Endodermal cell (in vitro differentiated cells): ENCODE results near the gene SLC16A4. TPM values are rescaled to one million over a fixed set of nuclear protein-coding genes. Genes with fewer than 3 reads are reported as not detected.
"Not testable (repeated sequence)": the region's sequence is repeated elsewhere in the genome, so short reads cannot be mapped to it uniquely, and the experiment has no call there.

Experiments
- DNase-seq: peaks from one replicate; pipeline ENCODE4 v3.0.0-alpha.2; 2017
- H3K27ac ChIP-seq: 2 replicates; pipeline ENCODE4 v1.5.1; 2013; ENCODE audit warnings: mild to moderate bottlenecking, low read depth, low read length, moderate library complexity
- H3K27me3 ChIP-seq: 2 replicates; pipeline ENCODE4 v1.6.1; 2013; ENCODE audit warnings: mild to moderate bottlenecking, low read length, moderate library complexity; ENCODE audit not compliant: insufficient read depth, control insufficient read depth, poor library complexity, severe bottlenecking
- H3K36me3 ChIP-seq: 2 replicates; pipeline ENCODE4 v1.7.0; 2013; ENCODE audit warnings: mild to moderate bottlenecking, low read length, moderate library complexity; ENCODE audit not compliant: control insufficient read depth, insufficient read depth
- H3K4me1 ChIP-seq: one replicate; pipeline ENCODE4 v1.7.0; 2013; ENCODE audit warnings: low read length; ENCODE audit not compliant: control insufficient read depth, insufficient read depth
- H3K4me3 ChIP-seq: 2 replicates; pipeline ENCODE4 v1.5.1; 2013; ENCODE audit warnings: mild to moderate bottlenecking, low read length, moderate library complexity
- H3K9ac ChIP-seq: 2 replicates; pipeline ENCODE4 v1.6.1; 2013; ENCODE audit warnings: mild to moderate bottlenecking, low read length, moderate library complexity; ENCODE audit not compliant: poor library complexity, severe bottlenecking; ENCODE audit errors: extremely low read depth
- H3K9me3 ChIP-seq: 2 replicates; pipeline ENCODE4 v1.6.1; 2013; ENCODE audit warnings: mild to moderate bottlenecking, low read length, moderate library complexity; ENCODE audit not compliant: control insufficient read depth
- H3K27ac Mint-ChIP-seq: 2 replicates; pipeline ENCODE4 v1.8.0; 2020; ENCODE audit warnings: mixed read lengths
- H3K27me3 Mint-ChIP-seq: 2 replicates; pipeline ENCODE4 v1.8.0; 2021; ENCODE audit warnings: mild to moderate bottlenecking, mixed read lengths; ENCODE audit not compliant: insufficient read depth
- H3K36me3 Mint-ChIP-seq: 2 replicates; pipeline ENCODE4 v1.8.0; 2020; ENCODE audit warnings: low read depth, mixed read lengths
- H3K4me1 Mint-ChIP-seq: 2 replicates; pipeline ENCODE4 v1.8.0; 2020; ENCODE audit warnings: mixed read lengths
- H3K4me3 Mint-ChIP-seq: 2 replicates; pipeline ENCODE4 v1.8.0; 2020; ENCODE audit warnings: mild to moderate bottlenecking, moderate library complexity, mixed read lengths
- H3K9me3 Mint-ChIP-seq: 2 replicates; pipeline ENCODE4 v1.8.0; 2020; ENCODE audit warnings: mild to moderate bottlenecking, mixed read lengths
- WGBS, 2 experiments: methylation state at CpG; one replicate each; pipeline versions ENCODE4 v1.1.5 to v1.1.7; 2013; ENCODE audit warnings: missing lambda C conversion rate in 2 of 2, mixed read lengths in 1 of 2; ENCODE audit not compliant: insufficient coverage in 1 of 2, insufficient read length in 1 of 2; 5-methylcytosine and 5-hydroxymethylcytosine counted together
- total RNA-seq, 2 donors: library from RNA; stranded (reverse); fragmentation: NEBNext Ultra II Directional in 1 of 2; extraction: Animal tissue kit (Norgen Biotek cat#: 25700) in 1 of 2; gene quantifications; 2 replicates in 1 of 2; 3 replicates in 1 of 2; pipeline ENCODE4 v1.2.1, GENCODE V29; 2021
- TF ChIP-seq, protein P1 (sequence below): fragments of 200-600 bp; sonication (generic); conservative IDR thresholded peaks from 2 replicates; pipeline ENCODE4 v1.5.0; 2021; ENCODE audit warnings: antibody characterized with exemption, mild to moderate bottlenecking

Gene SLC16A4
- total RNA-seq, 2 donors from 2014 or later: 0.55 to 0.86 TPM

- no peak overlapping the region for H3K27ac Mint-ChIP-seq
- no peaks in the 10 kb centered on the region for H3K27me3 Mint-ChIP-seq
- no peak overlapping the region for H3K9ac ChIP-seq
- no peaks in the 10 kb centered on the region for H3K9me3 Mint-ChIP-seq
- H3K27me3 ChIP-seq: no peaks in the 10 kb centered on the region
- H3K9me3 ChIP-seq: no peaks in the 10 kb centered on the region
- no peak overlapping the region for H3K4me3 Mint-ChIP-seq
- no peak overlapping the region for H3K4me3 ChIP-seq
- H3K4me1 ChIP-seq: no peaks in the 10 kb centered on the region
- peaks cover 37% of the 10 kb centered on the region for H3K36me3 Mint-ChIP-seq
- DNase-seq: no peak
- 92 to 98% methylated on average over 2 to 4 of the region's 4 CpGs for whole genome bisulfite sequencing, 2 experiments
- peaks cover 2% of the 10 kb centered on the region for H3K4me1 Mint-ChIP-seq
- no peak overlapping the region for H3K27ac ChIP-seq
- TF ChIP-seq, protein P1, sequence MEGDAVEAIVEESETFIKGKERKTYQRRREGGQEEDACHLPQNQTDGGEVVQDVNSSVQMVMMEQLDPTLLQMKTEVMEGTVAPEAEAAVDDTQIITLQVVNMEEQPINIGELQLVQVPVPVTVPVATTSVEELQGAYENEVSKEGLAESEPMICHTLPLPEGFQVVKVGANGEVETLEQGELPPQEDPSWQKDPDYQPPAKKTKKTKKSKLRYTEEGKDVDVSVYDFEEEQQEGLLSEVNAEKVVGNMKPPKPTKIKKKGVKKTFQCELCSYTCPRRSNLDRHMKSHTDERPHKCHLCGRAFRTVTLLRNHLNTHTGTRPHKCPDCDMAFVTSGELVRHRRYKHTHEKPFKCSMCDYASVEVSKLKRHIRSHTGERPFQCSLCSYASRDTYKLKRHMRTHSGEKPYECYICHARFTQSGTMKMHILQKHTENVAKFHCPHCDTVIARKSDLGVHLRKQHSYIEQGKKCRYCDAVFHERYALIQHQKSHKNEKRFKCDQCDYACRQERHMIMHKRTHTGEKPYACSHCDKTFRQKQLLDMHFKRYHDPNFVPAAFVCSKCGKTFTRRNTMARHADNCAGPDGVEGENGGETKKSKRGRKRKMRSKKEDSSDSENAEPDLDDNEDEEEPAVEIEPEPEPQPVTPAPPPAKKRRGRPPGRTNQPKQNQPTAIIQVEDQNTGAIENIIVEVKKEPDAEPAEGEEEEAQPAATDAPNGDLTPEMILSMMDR: no peak
- H3K36me3 ChIP-seq: peaks cover 53% of the 10 kb centered on the region
These were observed 13.6 kb upstream of the SLC16A4 start for GRCh38 chr1:110404401-110404800.

- Histone ChIP-seq H3K27ac (no peak overlapping the region), H3K4me3 (no peak overlapping the region), H3K9ac (no peak overlapping the region), H3K9me3 (no peaks in the 10 kb centered on the region), H3K27me3 (no peaks in the 10 kb centered on the region), H3K4me1 (no peaks in the 10 kb centered on the region), H3K36me3 (peaks cover 57% of the 10 kb centered on the region)
- Mint-ChIP-seq H3K4me1 (peaks cover 2% of the 10 kb centered on the region), H3K4me3 (no peak overlapping the region), H3K27me3 (no peaks in the 10 kb centered on the region), H3K36me3 (peaks cover 41% of the 10 kb centered on the region), H3K9me3 (no peaks in the 10 kb centered on the region), H3K27ac (no peak overlapping the region)
- TF ChIP-seq, protein P1: no peak
- 100% methylated on average over 4 of the region's 5 CpGs; no CpG with 5 or more reads in 1 of the 2 experiments for WGBS, 2 experiments
- no peak for DNase-seq
These were observed 13.0 kb upstream of the SLC16A4 start for GRCh38 chr1:110403805-110404204.

DNA sequence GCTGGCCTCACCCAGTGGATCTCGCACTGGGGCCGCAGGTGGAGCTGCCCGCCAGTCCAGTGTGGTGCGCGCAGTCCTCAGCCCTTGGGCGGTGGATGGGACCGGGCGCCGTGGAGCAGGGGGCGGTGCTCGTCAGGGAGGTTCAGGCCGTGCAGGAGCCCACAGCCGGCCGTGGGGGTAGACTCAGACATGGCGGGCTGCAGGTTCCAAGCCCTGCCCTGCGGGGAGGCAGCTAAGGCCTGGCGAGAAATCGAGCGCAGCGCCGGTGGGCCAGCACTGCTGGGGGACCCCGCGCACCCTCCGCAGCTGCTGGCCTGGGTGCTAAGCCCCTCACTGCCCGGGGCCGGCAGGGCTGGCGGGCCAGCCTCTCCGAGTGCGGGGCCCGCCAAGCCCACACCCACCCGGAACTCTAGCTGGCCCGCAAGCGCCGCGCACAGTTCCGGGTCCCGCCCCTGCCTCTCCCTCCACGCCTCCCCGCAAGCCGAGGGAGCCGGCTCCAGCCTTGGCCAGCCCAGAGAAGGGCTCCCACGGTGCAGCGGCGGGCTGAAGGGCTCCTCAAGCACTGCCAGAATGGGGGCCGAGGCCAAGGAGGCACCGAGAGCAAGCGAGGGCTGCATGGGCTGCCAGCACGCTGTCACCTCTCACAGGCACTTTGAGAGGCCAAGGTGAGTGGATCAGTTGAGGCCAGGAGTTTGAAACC, 5.6 kb upstream of the SLC16A4 start:
- not testable (repeated sequence) for DNase-seq, H3K27ac ChIP-seq, H3K27ac Mint-ChIP-seq, H3K4me3 ChIP-seq, H3K27me3 ChIP-seq, H3K4me1 Mint-ChIP-seq, H3K27me3 Mint-ChIP-seq, H3K4me3 Mint-ChIP-seq, H3K9ac ChIP-seq, H3K9me3 Mint-ChIP-seq, H3K4me1 ChIP-seq, H3K9me3 ChIP-seq
- H3K36me3 Mint-ChIP-seq: peaks cover 47% of the 10 kb centered on the region
- H3K36me3 ChIP-seq: peaks cover 33% of the 10 kb centered on the region
- WGBS, 2 experiments: 95 to 96% methylated on average over 30 to 48 of the region's 48 CpGs

- TF ChIP-seq, protein P1: no peak
- H3K36me3 ChIP-seq: peaks cover 16% of the 10 kb centered on the region
- H3K27me3 Mint-ChIP-seq: no peaks in the 10 kb centered on the region
- H3K4me1 ChIP-seq: no peaks in the 10 kb centered on the region
- H3K9me3 Mint-ChIP-seq: peaks cover 9% of the 10 kb centered on the region
- no peaks in the 10 kb centered on the region for H3K9me3 ChIP-seq
- no peaks in the 10 kb centered on the region for H3K27me3 ChIP-seq
- no peak overlapping the region for H3K27ac ChIP-seq
- H3K36me3 Mint-ChIP-seq: peaks cover 30% of the 10 kb centered on the region
- 92 to 93% methylated on average over 2 to 3 of the region's 3 CpGs for WGBS, 2 experiments
- no peak overlapping the region for H3K4me3 ChIP-seq
- no peak overlapping the region for H3K27ac Mint-ChIP-seq
- no peak overlapping the region for H3K4me3 Mint-ChIP-seq
- no peak overlapping the region for H3K9ac ChIP-seq
- H3K4me1 Mint-ChIP-seq: peaks cover 13% of the 10 kb centered on the region
- DNase-seq: no peak
These were observed 3.6 kb upstream of the SLC16A4 start for GRCh38 chr1:110394493-110394820.
